EH (cell line): ENCODE results near the gene CACNA2D4.
A peak's percentile ranks its signal among the peaks of the same experiment; 100 is the strongest.

ENCODE experiments used
- DNase-seq: peaks from one replicate; pipeline ENCODE4 v3.0.0-alpha.2; 2015; ENCODE audit warnings: low read depth

CACNA2D4 gene

DNA sequence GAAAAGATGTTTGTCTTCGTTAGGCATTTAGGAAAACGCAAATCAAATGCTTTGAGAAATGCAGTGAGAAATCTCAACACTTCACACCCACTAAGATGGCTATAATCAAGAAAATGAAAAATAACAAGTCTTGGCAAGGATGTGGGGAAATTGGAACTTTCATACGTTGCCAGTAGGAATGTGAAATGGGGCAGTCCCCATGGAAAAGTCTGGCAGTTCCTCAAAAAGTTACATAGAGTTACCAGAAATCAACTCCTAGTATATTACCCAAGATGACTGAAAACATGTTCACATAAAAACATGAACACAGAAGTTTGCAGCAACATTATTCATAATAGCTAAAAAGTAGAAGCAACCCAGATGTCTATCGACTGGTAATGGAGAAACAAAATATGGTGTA is 139.5 kb downstream of the CACNA2D4 start:
- no peak for DNase-seq

DNA sequence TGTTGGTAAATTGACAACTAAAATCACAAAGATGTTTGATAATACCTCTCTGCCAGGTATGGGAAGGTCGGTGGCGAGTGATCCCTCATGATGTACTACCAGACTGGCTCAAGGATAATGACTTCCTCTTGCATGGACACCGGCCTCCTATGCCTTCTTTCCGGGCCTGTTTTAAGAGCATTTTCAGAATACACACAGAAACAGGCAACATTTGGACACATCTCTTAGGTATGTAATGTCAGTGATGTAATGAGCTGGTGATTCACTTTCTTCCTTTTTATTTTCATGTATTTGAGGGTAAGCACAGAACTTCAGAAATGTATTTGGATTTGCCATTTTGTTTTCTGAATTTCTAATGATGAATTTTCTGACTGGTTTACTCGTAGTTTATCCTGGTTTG is 140.7 kb downstream of the CACNA2D4 start:
- DNase-seq: peak; percentile 90

DNA sequence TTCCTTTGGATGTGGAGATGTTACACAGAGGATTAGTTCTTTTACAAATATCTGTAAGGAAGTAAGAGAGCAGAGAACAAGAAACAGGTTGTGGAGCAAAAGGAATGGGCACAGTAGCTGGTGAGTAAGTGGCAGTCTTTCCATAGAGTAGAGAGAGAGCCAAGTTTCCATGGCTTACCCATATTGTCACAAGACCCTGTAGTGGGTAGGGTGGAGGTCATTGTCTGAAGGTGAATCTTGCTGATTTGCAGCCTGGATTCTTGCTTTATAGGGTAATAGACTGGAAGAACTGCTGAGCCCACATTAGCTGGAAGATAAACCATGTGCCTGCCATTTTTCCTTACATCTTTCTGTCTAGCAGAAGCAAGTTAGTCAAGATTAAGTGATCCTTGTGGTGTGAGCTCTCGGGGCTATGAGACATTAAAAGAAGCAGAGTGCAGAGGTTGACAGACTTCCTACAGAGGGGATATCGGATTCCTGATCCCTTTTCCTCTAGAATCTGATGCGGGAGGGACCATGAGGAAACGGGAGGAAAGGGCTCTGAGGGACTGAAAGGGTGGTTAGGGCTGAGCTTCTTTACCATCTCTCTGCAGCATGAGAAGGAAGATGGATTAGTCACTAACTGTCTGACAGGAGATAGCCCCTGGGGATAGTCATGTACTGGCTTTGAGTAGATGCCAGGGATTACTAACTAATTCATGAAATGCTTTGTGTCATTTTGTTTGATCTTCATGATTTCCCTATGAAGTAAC is 142.1 kb downstream of the CACNA2D4 start:
- DNase-seq: peak; percentile 92

DNA sequence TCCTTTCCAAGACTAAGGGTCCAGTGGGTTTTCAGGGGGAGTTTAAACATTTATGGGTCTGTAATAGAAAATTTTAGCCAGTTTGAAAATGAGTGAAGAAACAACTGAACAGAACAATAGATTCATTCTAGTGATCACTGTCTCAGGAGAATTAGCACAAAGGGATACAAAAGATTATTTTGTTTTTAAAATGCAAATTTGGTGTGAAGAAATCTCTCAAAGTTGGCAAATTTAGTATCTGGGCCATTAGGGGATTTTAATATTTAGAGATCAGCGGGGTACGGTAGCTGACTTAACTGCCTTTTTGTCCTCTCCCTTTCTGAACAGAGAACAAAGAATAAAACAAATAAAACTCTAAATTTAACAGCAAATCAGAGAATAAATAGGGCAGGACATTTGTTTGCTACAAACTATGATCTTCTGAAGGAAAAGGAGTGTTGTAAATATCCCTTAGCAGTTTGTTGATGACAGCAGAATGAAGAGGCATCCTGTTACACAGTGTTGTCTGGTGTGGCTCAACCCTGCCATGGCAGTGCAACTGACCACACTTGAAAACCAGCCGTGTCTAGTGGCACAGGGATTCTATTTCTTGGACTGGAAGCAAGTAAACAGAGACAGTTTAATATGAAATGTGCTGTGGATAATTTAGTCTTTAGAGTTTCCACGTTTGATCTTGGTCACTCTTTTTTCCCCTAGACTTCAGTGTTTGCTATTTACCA is 144.4 kb downstream of the CACNA2D4 start:
- peak; percentile 20 for DNase-seq

DNA sequence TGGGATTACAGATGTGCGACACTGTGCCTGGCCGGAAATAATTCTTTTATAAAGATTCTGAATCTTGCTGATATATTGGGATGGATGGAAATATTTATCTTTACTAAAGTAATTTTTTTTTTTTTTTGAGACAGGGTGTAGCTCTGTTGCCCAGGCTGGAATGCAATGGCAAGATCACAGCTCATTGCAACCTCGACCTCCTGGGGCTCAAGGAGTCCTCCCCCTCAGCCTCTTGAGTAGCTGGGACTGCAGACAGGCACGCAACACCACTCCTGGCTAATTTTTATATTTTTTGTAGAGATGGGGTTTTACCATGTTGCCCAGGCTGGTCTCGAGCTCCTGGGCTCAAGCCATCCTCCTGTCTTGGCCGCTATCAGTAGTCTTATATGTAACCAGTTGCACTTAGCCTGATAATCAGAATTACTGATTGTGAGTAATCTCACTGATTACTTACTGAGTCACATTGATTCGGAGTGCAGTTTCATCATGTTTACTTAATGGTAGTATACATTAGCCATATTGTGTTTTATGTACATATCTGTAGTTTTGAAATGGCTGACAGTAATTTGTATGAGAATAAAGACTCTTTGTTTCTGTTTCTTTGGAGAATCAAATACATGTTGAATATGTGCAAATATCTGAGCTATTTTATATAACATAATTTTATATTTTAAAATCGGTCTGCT is 148.5 kb downstream of the CACNA2D4 start:
- DNase-seq: no peak

DNA sequence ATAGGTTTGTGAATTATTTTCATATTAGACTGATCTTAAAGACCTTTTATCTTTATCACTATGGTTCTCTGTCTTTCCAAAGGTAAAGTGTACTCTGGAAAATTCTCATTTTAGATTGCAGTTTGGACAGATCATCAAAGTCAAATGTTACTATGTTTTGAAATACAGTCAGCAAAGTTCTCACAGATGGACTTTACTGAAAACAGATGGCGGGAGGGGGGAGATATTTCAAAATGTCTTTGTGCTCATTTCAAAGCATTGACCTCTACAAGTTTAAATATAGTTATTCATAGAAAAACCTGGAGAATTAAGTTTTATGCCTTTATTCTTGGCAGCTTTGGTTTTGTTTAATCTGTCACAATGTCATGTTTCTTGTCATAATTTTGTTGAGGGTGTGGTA is 149.8 kb downstream of the CACNA2D4 start:
- no peak for DNase-seq

DNA sequence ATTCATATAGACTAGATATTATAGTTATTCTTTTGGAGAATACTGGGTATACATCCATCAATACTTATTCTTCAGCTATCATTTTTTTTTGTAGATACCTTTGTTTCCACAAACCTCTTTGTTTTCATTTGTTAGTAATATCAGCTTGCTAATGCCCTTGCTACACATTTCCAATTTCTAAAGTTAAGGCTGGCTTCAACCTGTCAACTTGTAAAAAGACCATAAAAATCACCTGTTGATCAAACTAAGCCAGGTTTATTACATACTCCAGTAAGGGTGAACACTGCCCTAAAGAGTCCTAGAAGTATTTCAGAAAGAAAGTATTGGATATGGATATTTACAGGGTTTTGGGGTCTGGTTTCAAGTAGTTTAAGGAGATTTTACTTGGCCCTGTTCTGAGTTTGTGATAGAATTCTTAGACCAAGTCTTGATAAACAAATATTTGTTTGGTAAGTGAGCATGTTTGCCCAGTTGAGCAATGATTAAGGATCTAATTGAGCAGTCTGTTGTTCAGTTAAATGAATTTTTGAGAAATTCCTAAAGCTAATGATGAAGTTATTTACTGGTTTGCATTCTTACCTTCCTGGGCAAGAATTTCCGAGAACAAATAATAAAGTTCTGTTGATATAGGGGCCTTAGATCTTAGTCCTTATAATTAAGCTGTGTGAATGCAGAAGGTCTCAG is 150.9 kb downstream of the CACNA2D4 start:
- no peak for DNase-seq

DNA sequence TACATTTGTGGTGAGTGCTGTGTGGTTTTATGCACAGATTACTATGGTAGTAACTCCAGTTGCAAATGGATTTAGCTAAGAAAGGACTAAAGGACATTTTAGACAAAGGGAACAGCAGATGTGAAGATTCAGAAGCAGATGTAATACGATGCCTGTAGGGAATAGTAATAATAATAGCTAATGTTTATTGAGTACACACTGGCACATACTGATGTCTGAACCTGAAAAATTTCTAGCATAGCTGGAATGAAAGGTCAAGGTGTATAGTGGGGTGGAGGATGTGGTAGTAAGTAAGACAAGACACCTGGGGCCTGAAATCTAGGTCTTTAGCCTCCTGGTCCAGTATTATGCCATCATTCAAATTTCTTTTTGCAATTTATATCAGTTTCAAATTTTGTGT is 152.3 kb downstream of the CACNA2D4 start:
- no peak for DNase-seq

DNA sequence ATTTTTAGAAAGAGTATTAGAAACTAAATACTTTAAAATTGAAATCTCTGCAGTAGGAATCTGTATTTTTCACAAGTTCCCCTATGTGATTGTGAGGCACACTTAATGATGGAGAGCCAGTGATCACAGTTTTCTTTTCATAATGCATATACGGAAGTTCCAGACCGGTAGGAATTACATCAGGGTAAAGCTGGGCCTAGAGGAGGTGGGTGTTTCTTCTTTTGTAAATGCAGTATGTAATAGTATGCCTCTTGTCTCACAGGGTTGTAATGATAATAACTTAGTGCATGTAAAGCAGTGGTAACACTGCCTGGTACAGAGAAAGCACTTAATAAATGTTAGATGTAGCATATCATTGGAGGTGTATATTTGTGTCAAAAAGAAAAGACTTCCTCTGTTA is 155.3 kb downstream of the CACNA2D4 start:
- no peak for DNase-seq

DNA sequence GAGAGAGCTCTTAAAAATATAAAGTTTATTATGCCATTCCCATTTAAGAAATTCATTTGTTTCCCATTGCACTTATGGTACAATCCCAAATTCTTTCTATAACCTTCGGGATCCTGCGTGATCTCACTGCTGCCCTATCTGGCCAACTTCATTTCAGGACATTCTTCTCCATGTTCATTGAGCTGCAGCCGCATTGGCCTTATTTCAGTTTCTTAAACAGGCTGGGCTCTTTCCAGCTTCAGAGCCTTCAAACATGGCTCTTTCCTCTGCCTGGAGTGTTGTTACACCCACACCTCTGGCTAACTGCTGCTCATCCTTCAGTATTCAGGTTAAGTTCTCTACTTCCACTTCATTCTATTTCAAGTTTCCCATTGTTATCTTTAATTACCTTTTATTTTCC is 156.6 kb downstream of the CACNA2D4 start:
- no peak for DNase-seq

DNA sequence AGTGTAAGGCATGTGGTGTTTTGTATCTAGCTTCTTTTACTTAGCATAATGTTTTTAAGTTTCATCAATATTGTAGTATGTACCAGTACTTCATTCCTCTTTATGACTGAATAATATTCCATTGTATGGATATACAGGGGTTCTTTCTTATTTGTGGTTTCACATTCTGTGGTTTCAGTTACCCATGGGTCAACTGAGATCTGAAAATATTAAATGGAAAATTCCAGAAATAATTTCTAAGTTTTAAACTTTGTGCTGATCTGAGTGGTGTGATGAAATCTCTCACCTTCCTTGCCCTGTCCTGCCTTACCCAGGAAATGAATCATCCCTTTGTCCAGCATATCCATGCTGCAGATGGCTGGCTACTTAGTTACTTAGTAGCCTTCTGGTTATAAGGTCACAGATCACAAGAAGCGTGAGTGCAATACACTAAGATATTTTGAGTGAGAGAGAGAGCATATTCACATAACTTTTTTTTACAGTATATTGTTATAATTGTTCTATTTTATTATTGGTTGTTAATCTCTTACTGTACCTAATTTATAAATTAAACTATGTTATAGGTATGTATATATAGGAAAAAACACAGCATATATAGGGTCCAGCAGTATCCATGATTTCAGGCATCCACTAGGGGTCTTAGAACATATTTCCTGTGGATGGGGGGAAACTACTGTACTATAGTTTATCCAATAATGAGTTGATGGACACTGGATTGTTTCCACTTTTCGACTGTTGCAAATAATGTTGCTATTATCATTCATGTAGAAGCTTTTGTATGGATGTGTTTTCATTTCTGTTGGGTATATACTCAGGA is 157.7 kb downstream of the CACNA2D4 start:
- peak; percentile 78 for DNase-seq

DNA sequence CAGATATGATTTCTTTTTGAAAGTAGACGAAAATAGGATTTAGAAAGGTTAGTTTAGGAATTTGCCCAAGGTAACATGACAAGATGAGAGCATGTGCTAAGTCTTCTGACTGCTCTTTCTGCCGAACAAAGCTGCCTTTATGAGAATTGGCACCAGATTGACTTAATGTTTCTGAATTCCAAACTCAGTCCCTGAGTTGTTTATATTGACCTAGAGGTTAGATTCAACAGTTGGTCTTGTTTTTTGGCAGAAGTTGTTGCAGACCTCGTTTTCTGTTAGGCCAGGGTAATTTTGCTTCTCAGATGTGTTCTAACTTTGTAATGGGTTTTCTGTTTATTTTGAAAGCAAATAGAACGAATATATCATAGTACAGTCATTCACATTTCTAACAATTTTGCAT is 159.6 kb downstream of the CACNA2D4 start:
- DNase-seq: peak; percentile 40

DNA sequence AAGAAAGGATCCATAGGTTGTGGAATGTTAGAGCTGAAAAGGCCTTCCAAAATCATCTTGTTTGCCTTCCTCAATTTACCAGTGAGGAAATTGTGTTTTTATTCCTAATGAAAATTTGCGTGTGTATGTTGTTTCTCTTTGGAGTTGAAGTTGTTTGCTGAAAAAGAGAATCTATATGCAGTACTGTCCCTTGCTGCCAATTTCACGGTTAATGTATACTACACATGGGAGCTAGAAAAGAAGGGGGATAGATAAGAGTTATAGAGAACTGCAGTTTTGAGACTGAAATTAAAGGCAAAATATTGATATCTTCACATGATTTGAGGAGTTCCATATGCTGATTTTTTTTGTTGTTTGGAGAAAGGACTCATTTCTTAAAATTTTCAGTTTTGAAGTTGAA is 160.1 kb downstream of the CACNA2D4 start:
- no peak for DNase-seq

DNA sequence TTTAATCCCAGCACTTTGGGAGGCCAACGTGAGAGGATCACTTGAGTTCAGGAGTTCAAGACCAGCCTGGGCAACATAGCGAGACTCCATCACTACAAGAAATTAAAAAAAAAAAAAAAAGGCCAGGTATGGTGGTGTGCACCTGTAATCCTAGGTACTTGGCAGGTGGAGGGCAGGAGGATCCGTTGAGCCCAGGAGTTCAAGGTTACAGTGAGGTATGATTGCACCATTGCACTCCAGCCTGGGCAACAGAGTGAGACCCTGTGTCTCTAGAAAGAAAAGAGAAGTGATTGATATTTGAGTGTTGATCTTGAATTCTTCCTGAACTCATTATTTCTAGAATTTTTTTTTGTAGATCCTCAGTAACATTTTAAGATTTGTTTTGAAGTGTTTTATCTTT is 168.2 kb downstream of the CACNA2D4 start:
- DNase-seq: no peak

DNA sequence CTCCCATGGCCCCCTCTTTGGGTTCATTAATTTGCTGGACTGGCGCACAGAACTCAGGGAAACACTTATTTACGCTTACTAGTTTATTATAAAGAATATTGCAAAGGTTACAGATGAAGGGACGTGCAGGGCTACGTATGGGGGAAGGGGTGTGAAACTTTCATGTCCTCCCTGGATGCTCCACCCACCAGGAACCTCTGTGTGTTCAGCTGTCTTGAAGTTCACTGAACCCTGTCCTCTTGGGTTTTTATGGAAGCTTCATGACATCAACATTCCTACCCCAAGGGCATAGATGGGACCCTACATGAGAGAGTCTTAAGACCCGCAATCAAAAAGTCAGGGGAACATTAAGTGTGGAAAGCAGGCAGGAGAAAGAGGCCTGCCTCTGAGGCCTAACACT is 169.4 kb downstream of the CACNA2D4 start:
- DNase-seq: no peak

DNA sequence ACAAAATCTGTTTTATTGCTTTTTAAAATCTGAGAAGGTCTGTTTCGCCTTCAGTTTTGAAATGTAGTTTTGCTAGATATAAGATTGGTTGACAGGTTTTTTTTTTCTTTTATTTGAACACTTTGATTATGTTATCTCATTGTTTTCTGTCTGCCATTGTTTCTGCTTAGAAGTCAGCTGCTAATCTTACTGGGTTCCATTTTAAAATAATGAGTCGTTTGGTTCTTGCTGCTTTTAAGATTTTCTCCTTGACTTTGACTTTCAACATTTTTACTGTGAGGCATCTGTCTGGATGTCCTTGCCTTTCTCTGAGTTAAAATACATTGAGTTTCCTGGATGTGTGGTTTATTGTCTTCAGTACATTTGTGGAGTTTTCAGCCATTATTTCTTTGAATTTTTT is 170.8 kb downstream of the CACNA2D4 start:
- no peak for DNase-seq

DNA sequence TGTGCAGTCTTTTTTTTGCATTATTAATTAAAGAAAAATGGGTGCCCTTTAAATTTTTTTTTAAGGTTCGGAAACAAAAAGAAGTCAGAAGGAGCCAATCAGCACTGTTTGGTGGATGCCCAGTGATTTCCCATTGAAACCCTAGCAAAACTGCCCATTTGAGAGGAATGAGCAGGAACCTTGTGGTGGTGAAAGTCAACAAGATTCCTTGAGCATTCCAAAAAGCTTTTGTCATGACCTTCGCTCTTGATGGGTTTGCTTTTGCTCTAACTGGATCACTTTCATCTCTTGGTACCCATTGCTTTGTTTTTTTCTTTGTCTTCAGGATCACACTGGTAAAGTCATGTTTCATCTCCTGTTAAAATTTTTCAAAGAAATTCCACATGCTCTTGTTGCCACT is 173.5 kb downstream of the CACNA2D4 start:
- DNase-seq: peak; percentile 56
